Right lobe of liver (tissue), 6 donors: ENCODE measurements around the gene COTL1. TPM values are rescaled to one million over a fixed set of nuclear protein-coding genes. Genes with fewer than 3 reads are reported as not detected.

Experiments
- ATAC-seq, 4 donors: fragments of 200-7000 bp; cut with Tn5 transposase; one replicate each; pipeline ENCODE4 v1.9.1; 2020; ENCODE audit warnings: mild to moderate bottlenecking in 4 of 4, moderate library complexity in 4 of 4
- DNase-seq, 3 donors: peaks; one replicate each; pipeline ENCODE4 v3.0.0-alpha.2; 2020
- H3K27ac ChIP-seq, 3 donors: fragments of 200-600 bp; one replicate each; pipeline ENCODE4 v1.8.0; 2022
- H3K27me3 ChIP-seq, 2 donors: fragments of 200-600 bp; one replicate each; pipeline ENCODE4 v1.8.0; 2022
- H3K36me3 ChIP-seq, 4 donors: fragments of 200-600 bp; sonication (generic) in 1 of 4; one replicate each; pipeline versions ENCODE4 v1.5.1 to v1.8.0; 2017 to 2022; ENCODE audit warnings: control low read depth in 1 of 4
- H3K4me1 ChIP-seq, 4 donors: fragments of 200-600 bp; sonication (generic) in 1 of 4; one replicate each; pipeline versions ENCODE4 v1.5.1 to v1.8.0; 2017 to 2022; ENCODE audit warnings: control low read depth in 1 of 4
- H3K4me3 ChIP-seq, 3 donors: fragments of 200-600 bp; one replicate each; pipeline ENCODE4 v1.8.0; 2022
- H3K9me3 ChIP-seq, 4 donors: fragments of 200-600 bp; sonication (generic) in 1 of 4; one replicate each; pipeline versions ENCODE4 v1.5.1 to v1.8.0; 2017 to 2022; ENCODE audit warnings: control low read depth in 1 of 4
- CTCF ChIP-seq, 4 donors: fragments of 200-600 bp in 3 of 4; fragments of 450-650 bp in 1 of 4; IDR thresholded peaks; one replicate each; pipeline versions ENCODE4 v1.5.1 to v1.8.0; 2016 to 2022; ENCODE audit warnings: antibody characterized with exemption in 4 of 4, mild to moderate bottlenecking in 2 of 4
- POLR2A ChIP-seq: fragments of 450-650 bp; IDR thresholded peaks from one replicate; pipeline ENCODE4 v1.6.1; 2017; ENCODE audit warnings: antibody characterized with exemption, mild to moderate bottlenecking
- WGBS: methylation state at CpG from one replicate; pipeline ENCODE4 v1.1.6; 2018; ENCODE audit warnings: low coverage, low lambda C conversion rate; ENCODE audit not compliant: insufficient coverage; ENCODE audit errors: missing lambda C conversion rate; 5-methylcytosine and 5-hydroxymethylcytosine counted together
- intact Hi-C, 2 donors: fragments of 100-400 bp; cut with DNase I; formaldehyde crosslinking; loops; one replicate each; pipeline versions ENCODE4 v1.11.2 to v1.14.1; 2022
- total RNA-seq, 6 experiments: library from RNA; depleted of rRNA in 2 of 6; stranded (reverse); fragments of >200 nt in 2 of 6; fragmentation: NEBNext Ultra II Directional in 3 of 6; extraction: Animal tissue kit (Norgen Biotek cat#: 25700) in 3 of 6; gene quantifications; one replicate each; pipeline versions ENCODE4 v1.1.0 to v1.2.4, GENCODE V29; 2016 to 2023
- donor health status: DM: no; HTN: yes; CAD: no.
- donor health status: DM: no; HTN: no; CAD: no.
- donor health status: DM: no; HTN: no; CAD: no.
- donor health status: DM: no; HTN: yes; CAD: no.
- donor health status: DM: no; HTN: yes; CAD: no.

COTL1 gene
- total RNA-seq, 6 experiments from 2014 or later = 12.4 to 51.0 (median 18.6) TPM

DNA sequence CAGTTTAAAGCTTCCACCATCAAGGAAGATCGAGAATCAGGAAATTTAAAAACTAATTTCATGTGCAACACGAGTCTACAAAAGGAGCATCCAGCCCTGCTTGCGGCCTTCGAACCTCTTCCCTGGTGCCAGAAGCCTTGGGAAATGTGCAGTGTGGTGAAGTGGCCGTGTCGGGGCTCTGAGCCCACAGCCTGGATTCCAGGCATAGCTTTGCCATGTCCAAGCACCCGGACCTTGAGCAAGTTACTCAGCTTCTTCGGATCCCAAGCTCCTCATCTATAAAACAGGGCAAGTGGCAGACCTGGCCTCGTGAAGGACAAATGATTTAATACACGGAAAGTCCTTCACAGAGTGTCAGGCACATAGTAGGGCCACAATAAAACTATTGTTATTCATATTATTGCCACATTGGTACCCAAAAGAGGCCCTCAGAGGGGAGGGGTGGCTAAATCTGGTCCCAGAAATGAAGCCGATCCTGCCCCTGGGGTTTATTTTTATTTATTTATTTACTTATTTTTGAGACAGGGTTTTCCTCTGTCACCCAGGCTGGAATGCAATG is 34.8 kb downstream of the COTL1 start:
- intact Hi-C loops = no loop called here
- Histone ChIP-seq H3K9me3 (no peaks in the 10 kb centered on the region), H3K27ac (no peak overlapping the region), H3K4me3 (no peak overlapping the region), H3K27me3 (no peaks in the 10 kb centered on the region), H3K36me3 (no peaks in the 10 kb centered on the region), H3K4me1 (no peaks in the 10 kb centered on the region)
- ATAC-seq (no peak), DNase-seq (no peak)
- TF ChIP-seq CTCF (IDR thresholded peaks at IDR 0.05) (no peak), POLR2A (no peak)
- WGBS = 63% methylated on average over 7 of the region's 11 CpGs

- ATAC-seq (no peak), DNase-seq (no peak)
- Histone ChIP-seq H3K9me3 (no peaks in the 10 kb centered on the region), H3K27ac (no peak overlapping the region), H3K4me1 (no peaks in the 10 kb centered on the region), H3K4me3 (no peak overlapping the region), H3K36me3 (no peaks in the 10 kb centered on the region), H3K27me3 (no peaks in the 10 kb centered on the region)
- TF ChIP-seq POLR2A = no peak
- TF ChIP-seq CTCF (IDR thresholded peaks at IDR 0.05) = no peak
- WGBS = 74% methylated on average over 5 of the region's 8 CpGs
- intact Hi-C loops = no loop called here
Measured at GRCh38 chr16:84581158-84581557, 36.7 kb downstream of the COTL1 start.

DNA sequence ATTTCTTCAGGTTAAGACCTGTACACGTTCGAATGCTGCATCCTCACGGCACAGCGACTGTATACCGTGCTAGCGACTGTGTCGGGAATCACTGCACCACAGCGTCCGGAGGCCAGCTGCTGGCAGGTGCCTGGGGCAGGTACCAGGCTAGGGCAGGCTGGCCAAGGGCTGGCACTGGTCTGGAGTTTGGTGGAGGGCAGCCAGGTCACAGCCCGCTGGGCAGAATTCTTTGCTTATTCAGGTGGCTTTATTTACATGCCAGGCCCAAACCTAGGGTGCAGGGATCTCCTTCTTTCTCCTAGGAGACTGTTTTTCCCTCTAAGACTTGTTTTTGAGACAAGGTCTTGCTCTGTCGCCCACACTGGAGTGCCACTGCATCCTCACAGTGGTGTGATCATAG is 37.9 kb downstream of the COTL1 start:
- TF ChIP-seq POLR2A (no peak), CTCF (IDR thresholded peaks at IDR 0.05) (no peak)
- ATAC-seq (peak in 1 of 4 donors; percentile 39), DNase-seq (no peak)
- Histone ChIP-seq H3K9me3 (no peaks in the 10 kb centered on the region), H3K27ac (no peak overlapping the region), H3K4me1 (no peaks in the 10 kb centered on the region), H3K4me3 (no peak overlapping the region), H3K27me3 (no peaks in the 10 kb centered on the region), H3K36me3 (no peaks in the 10 kb centered on the region)
- intact Hi-C loops = no loop called here
- WGBS = 91% methylated on average over 11 of the region's 11 CpGs

DNA sequence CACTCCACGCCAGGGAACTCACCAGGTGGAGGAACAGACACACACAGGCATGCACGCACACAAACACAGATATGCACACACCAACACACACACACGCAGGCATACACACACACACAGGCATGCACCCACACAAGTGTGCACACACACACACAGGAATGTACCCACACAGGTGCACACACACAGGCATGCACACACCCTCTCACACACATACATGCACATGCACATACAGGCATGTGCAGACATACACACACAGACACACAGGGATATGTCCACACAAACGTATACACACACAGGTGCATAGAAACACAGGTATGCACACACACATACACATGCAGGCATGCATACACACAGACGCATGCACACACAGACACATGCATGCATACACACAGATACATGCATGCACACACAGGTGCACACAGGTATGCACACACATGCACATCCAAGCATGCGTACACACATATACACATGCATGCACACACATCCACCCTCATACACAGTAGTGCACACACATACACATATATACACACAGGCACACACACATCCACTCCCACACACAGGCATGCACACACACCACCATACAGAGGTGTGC is 39.2 kb downstream of the COTL1 start:
- H3K27ac ChIP-seq = no peak overlapping the region
- H3K4me1 ChIP-seq = no peaks in the 10 kb centered on the region
- H3K4me3 ChIP-seq = no peak overlapping the region
- 81% methylated on average over 3 of the region's 6 CpGs for WGBS
- no peak for TF ChIP-seq CTCF (IDR thresholded peaks at IDR 0.05)
- TF ChIP-seq POLR2A = no peak
- no peaks in the 10 kb centered on the region for H3K36me3 ChIP-seq
- H3K9me3 ChIP-seq = no peaks in the 10 kb centered on the region
- intact Hi-C loops = no loop called here
- DNase-seq = no peak
- no peak for ATAC-seq
- H3K27me3 ChIP-seq = no peaks in the 10 kb centered on the region
